Measurements from ENCODE around the gene CBFA2T3.

Gene CBFA2T3

DNA sequence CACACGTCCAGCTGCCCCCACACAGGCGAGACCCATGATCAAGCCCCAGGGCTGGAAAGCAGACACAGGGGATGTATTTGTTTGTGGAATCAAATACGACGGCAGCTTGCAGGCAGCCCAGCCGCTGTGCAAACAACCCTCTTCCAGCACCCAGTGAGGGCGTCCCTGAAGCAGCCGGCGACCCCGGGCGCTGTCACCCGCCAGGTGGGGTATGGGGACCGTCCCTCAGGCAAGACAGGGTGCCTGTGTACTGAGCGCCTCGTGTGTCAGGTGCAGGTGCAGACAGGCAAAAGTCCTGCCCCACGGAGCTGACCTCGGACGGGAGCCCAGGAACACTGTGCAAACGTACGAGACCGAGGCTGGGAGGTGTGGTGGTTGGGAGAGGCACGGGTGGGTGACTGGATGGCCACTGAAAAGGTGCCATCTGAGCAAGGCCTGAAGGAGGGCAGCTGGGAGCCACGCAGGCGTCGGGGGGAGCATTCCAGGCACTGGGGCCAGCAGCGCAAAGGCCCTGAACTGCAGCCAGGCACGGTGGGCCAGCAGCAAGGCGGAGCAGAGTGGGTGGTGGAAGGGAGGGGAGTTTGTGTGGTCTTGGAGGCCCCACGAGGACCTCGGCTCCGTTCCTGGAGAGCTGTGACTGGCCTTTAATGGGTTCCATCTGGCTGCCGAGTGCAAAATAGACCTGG is 48.5 kb downstream of the CBFA2T3 start:
- CTCF ChIA-PET = interaction anchor here (0.7 kb wide), 1 partner anchor 86 kb away, joined by 3 read pairs; no protein-coding TSS in a partner anchor
- POLR2A ChIA-PET = no interaction called here
- Histone ChIP-seq H3K36me3 (ENCODE audit: control insufficient read depth in 2 of 2, insufficient read depth in 1 of 2, low read length in 2 of 2) (no peaks in the 10 kb centered on the region), H3K27ac (ENCODE audit: extremely low read depth, low read depth, low read length) (no peak overlapping the region), H3K9me3 (ENCODE audit: control insufficient read depth, insufficient read depth, low read depth, low read length) (no peaks in the 10 kb centered on the region), H3K4me1 (ENCODE audit: control insufficient read depth, insufficient read depth, low read length) (no peaks in the 10 kb centered on the region; the same call in 1 of the 2 replicates), H3K4me3 (ENCODE audit: low read depth, low read length) (no peak overlapping the region)
- TF ChIP-seq ZNF426 (tag by site-specific recombination; IDR thresholded peaks at IDR 0.05) = no peak
- TF ChIP-seq ZNF112 (tag by site-specific recombination; IDR thresholded peaks at IDR 0.05) = no peak
- TF ChIP-seq ZNF266 (tag by site-specific recombination; IDR thresholded peaks at IDR 0.05; ENCODE audit: low read depth) = no peak
- TF ChIP-seq SCRT1 (tag by site-specific recombination; IDR thresholded peaks at IDR 0.05; ENCODE audit: borderline replicate concordance) = no peak
- TF ChIP-seq, protein P1, sequence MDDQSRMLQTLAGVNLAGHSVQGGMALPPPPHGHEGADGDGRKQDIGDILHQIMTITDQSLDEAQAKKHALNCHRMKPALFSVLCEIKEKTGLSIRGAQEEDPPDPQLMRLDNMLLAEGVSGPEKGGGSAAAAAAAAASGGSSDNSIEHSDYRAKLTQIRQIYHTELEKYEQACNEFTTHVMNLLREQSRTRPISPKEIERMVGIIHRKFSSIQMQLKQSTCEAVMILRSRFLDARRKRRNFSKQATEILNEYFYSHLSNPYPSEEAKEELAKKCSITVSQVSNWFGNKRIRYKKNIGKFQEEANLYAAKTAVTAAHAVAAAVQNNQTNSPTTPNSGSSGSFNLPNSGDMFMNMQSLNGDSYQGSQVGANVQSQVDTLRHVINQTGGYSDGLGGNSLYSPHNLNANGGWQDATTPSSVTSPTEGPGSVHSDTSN (CRISPR knock-in tag; IDR thresholded peaks at IDR 0.05) = no peak
- no peak for TF ChIP-seq ZNF664 (tag by site-specific recombination; IDR thresholded peaks at IDR 0.05)
- TF ChIP-seq ZBTB6 (tag by site-specific recombination; IDR thresholded peaks at IDR 0.05) = no peak
- no peak for TF ChIP-seq REPIN1 (tag by site-specific recombination; IDR thresholded peaks at IDR 0.05; ENCODE audit: low read depth)
- TF ChIP-seq, protein P2, sequence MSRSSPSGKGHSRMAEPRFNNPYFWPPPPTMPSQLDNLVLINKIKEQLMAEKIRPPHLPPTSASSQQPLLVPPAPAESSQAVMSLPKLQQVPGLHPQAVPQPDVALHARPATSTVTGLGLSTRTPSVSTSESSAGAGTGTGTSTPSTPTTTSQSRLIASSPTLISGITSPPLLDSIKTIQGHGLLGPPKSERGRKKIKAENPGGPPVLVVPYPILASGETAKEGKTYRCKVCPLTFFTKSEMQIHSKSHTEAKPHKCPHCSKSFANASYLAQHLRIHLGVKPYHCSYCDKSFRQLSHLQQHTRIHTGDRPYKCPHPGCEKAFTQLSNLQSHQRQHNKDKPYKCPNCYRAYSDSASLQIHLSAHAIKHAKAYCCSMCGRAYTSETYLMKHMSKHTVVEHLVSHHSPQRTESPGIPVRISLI (tag by site-specific recombination; IDR thresholded peaks at IDR 0.05) = no peak
- no peak for TF ChIP-seq ZNF660 (tag by site-specific recombination; IDR thresholded peaks at IDR 0.05)
- TF ChIP-seq ZNF248 (tag by site-specific recombination; IDR thresholded peaks at IDR 0.05) = no peak
- no peak for TF ChIP-seq GLIS2 (tag by site-specific recombination; IDR thresholded peaks at IDR 0.05)
- TF ChIP-seq ZNF157 (tag by site-specific recombination; IDR thresholded peaks at IDR 0.05) = no peak

DNA sequence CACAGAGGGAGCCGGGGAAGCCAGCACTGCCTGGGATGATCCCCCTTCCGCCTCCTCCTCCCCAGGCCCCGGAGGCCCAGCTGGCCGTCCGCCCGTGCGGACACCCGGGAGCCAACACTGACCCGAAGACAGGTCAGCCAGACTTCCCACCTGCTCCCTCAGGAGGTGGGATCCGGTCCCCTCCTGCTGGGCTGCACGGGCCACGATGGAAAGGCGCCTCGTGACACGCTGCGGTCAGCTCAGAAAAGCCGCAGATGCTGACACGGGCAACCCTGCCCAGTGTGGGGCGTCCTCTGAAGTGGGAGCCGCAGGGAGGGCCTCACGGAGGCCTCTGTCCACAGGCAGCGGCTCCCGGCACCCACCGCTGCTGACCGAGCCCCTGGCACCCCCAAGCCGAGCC is 49.3 kb downstream of the CBFA2T3 start:
- Histone ChIP-seq H3K36me3 (ENCODE audit: control insufficient read depth in 2 of 2, insufficient read depth in 1 of 2, low read length in 2 of 2) (no peaks in the 10 kb centered on the region), H3K9me3 (ENCODE audit: control insufficient read depth, insufficient read depth, low read depth, low read length) (no peaks in the 10 kb centered on the region), H3K27ac (ENCODE audit: extremely low read depth, low read depth, low read length) (no peak overlapping the region), H3K4me1 (ENCODE audit: control insufficient read depth, insufficient read depth, low read length) (no peaks in the 10 kb centered on the region; the same call in 1 of the 2 replicates), H3K4me3 (ENCODE audit: low read depth, low read length) (no peak overlapping the region)
- POLR2A ChIA-PET = no interaction called here
- CTCF ChIA-PET = interaction anchor here (0.9 kb wide), 1 partner anchor 70 kb away, joined by 3 read pairs; no protein-coding TSS in a partner anchor
- TF ChIP-seq KLF17 (tag by site-specific recombination; IDR thresholded peaks at IDR 0.05) (no peak), WT1 (tag by site-specific recombination; IDR thresholded peaks at IDR 0.05) (no peak), GLIS1 (tag by site-specific recombination; IDR thresholded peaks at IDR 0.05) (no peak), ZNF37A (tag by site-specific recombination; IDR thresholded peaks at IDR 0.05) (no peak), ZNF324 (tag by site-specific recombination; IDR thresholded peaks at IDR 0.05) (no peak), ZNF629 (tag by site-specific recombination; IDR thresholded peaks at IDR 0.05) (no peak), KLF8 (tag by site-specific recombination; IDR thresholded peaks at IDR 0.05) (no peak), TRIM28 (IDR thresholded peaks at IDR 0.05; ENCODE audit: borderline replicate concordance, low read length) (no peak), ZNF792 (tag by site-specific recombination; IDR thresholded peaks at IDR 0.05) (no peak), ZNF549 (tag by site-specific recombination; IDR thresholded peaks at IDR 0.05) (no peak), ZNF449 (tag by site-specific recombination; IDR thresholded peaks at IDR 0.05) (no peak), ZNF785 (tag by site-specific recombination; IDR thresholded peaks at IDR 0.05) (no peak), ZNF121 (tag by site-specific recombination; IDR thresholded peaks at IDR 0.05) (no peak)
- TF ChIP-seq, protein P3, sequence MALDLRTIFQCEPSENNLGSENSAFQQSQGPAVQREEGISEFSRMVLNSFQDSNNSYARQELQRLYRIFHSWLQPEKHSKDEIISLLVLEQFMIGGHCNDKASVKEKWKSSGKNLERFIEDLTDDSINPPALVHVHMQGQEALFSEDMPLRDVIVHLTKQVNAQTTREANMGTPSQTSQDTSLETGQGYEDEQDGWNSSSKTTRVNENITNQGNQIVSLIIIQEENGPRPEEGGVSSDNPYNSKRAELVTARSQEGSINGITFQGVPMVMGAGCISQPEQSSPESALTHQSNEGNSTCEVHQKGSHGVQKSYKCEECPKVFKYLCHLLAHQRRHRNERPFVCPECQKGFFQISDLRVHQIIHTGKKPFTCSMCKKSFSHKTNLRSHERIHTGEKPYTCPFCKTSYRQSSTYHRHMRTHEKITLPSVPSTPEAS (tag by site-specific recombination; IDR thresholded peaks at IDR 0.05) = no peak
- TF ChIP-seq, protein P4, sequence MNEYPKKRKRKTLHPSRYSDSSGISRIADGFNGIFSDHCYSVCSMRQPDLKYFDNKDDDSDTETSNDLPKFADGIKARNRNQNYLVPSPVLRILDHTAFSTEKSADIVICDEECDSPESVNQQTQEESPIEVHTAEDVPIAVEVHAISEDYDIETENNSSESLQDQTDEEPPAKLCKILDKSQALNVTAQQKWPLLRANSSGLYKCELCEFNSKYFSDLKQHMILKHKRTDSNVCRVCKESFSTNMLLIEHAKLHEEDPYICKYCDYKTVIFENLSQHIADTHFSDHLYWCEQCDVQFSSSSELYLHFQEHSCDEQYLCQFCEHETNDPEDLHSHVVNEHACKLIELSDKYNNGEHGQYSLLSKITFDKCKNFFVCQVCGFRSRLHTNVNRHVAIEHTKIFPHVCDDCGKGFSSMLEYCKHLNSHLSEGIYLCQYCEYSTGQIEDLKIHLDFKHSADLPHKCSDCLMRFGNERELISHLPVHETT (tag by site-specific recombination; IDR thresholded peaks at IDR 0.05) = no peak

Data from HEK293 (cell line).